ENCODE results near the gene GNAT2.
A peak's percentile ranks its signal among the peaks of the same experiment; 100 is the strongest.

GNAT2 gene

DNA sequence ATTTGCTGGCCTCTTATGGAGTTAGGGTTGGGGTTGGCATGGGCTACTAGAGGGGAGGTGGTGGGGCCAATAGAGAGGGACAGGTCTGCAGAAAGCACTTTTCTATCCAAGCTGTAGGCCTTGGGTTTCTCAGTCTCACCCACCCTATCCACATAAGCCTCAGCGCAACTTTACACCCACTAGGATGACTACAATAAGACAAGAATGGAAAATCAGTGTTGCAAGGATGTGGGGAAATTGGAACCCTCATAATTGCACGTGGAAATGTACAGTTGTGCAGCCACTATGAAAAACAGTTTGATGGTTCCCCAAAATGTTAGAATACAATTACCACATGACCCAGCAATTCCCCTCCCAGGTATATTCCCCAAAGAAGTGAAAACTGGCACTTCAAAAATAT is 22.4 kb upstream of the GNAT2 start:
- no peak for DNase-seq (ENCODE audit: low read depth)

GRCh38 chr1:109641078-109641740 is 21.8 kb upstream of the GNAT2 start:
- no peak for DNase-seq (ENCODE audit: low read depth)

DNA sequence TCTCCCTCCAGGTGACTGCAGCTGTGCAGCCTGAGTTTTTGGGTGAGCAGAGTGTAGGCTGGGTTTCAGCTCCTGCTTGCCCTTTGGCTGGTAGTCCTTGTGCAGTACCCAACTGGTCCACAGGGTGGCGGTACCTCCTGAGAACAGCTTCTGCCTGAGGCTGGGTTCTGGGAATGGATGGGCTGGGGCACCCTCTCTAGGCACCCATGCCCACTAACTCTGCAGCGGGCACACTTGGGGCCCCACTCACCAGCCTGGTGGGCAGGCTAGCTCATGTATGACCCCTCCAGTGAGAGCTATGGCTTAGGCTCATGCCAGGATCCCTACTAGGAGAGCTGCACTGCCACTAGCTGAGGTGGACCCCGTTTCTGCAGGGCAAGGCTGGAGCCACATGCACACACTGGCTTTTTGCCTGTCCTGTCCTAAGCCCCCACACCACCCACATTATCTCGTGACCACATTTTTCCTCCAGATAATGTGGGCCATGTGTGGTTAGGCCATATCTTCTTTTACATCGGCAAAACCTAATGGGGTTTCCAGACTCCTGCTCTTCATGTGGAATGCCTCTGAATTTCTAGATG is 21.0 kb upstream of the GNAT2 start:
- peak; percentile 93 for DNase-seq (ENCODE audit: low read depth)

GRCh38 chr1:109639841-109640184 is 20.4 kb upstream of the GNAT2 start:
- no peak for DNase-seq (ENCODE audit: low read depth)

DNA sequence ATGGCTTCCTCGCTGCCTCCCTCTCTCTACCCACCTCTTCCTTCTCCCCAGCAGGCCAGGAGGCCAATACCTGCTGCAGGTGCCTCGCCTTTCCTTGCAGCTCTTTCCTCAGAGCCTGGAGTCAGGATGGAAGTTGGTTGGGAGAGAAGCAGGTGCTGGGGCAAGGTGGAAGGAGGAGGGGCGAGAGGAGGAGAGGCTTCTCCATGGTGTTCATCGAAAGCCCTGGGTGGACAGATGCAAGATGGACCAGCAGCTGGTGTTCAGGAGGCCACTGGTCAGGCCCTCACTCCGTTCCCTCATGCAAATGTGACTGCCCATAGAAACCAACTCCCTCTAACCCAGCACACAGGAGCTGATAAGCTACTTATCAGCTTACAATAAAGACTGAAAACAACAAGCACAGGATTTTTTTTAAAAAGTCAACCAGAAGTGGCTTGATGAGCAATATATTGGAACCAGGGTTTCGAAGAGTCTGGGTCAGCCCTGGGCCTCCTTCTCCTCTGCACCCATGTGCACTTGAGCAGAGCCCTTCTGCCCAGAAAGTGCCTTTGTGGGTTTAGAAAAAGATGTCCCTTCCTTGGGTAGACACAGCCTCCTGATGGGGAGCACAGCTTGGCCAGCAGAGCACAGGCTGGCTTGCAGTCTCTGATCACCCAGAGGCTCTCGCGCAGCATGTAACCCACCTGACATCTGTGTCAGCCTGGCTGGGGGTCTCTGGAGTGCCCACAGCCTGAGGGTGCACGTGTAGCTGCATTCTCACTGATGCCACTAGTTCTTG is 19.8 kb upstream of the GNAT2 start:
- no peak for DNase-seq (ENCODE audit: low read depth)

DNA sequence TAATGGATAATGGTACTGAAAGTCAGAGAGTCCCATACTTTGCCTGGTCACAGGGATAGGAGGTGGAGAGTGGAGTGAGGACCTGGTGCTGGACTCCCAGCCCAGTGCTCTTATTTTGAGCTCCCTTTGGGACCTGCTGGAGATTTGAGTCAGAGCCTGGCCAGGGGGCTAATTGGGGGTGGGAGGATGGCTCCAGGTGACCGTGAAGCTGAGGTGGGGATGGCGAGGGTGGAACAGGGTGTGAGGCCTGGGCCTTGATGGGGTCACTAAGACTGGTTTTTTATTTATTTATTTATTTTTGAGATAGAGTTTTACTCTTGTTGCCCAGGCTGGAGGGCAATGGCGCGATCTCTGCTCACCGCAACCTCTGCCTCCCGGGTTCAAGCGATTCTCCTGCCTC is 18.0 kb upstream of the GNAT2 start:
- no peak for DNase-seq (ENCODE audit: low read depth)

GRCh38 chr1:109636201-109636952 is 17.0 kb upstream of the GNAT2 start:
- DNase-seq (ENCODE audit: low read depth) = no peak

- DNase-seq (ENCODE audit: low read depth) = no peak
These were observed 16.4 kb upstream of the GNAT2 start for GRCh38 chr1:109635862-109636200.

DNA sequence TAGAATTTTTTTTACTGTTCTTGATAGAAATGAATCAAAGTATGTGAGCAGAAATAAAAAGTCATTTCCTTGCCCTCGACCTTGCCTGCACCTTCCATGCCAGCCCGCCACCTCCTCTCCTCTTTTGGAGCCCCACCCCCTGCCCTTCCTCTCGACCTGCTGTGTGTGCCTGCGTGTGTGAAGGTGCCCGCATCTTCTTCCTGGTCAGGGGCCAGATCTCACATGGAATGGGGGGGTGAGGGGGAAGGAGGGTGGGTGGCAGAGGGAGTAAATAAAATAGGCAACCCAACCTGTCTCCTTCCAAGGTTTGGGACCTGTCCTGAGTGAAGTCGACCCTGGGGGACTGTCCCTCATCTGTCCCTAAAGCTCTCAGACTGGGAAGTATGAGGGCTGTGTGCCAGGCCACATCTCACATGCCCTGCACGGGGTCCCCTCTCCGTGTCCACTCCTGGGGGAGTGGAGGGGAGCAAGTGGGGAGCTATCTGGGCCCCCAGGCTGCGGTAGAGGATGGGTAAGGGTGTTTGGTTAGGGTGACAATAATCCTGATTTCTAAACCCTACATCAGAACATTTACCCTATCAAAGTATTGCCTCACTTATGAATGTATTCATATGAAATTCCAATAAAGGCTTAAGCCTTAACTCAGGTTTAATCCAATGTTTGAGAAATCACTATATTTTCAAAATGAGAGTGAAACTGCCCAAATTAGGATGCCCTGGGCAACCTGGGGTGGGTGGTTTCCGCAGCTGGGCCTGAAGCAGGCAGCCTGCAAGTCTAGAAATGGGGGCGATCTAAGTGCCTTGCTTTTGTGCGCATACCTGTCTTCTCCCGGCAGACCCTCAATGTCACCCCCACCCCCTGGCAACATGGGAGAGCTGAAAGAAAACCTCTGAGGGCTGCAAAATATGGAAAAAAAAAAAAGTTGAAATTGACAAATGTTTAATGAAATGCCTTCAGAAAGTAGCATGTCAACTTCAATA is 15.6 kb upstream of the GNAT2 start:
- DNase-seq (ENCODE audit: low read depth) = no peak

DNA sequence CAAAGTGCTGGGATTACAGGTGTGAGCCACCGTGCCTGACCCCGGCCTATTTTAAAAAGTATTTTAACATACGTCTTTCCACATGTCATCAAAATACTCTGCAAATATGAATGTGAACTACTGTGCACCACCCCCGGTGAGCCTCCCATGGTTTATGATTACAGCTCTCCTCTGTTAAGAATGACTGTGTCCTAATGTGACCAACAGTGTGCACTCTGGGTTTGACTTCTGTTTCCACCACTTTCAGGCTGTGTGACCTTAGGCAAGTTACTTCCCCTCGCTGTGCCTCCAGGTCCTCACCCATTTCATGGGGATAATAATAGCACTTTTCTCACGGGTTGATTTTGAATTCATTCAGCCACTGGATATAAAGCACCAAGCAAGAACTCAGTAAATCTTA is 14.9 kb upstream of the GNAT2 start:
- DNase-seq (ENCODE audit: low read depth) = no peak

- no peak for DNase-seq (ENCODE audit: low read depth)
These were observed 13.4 kb upstream of the GNAT2 start for GRCh38 chr1:109632671-109633346.

DNA sequence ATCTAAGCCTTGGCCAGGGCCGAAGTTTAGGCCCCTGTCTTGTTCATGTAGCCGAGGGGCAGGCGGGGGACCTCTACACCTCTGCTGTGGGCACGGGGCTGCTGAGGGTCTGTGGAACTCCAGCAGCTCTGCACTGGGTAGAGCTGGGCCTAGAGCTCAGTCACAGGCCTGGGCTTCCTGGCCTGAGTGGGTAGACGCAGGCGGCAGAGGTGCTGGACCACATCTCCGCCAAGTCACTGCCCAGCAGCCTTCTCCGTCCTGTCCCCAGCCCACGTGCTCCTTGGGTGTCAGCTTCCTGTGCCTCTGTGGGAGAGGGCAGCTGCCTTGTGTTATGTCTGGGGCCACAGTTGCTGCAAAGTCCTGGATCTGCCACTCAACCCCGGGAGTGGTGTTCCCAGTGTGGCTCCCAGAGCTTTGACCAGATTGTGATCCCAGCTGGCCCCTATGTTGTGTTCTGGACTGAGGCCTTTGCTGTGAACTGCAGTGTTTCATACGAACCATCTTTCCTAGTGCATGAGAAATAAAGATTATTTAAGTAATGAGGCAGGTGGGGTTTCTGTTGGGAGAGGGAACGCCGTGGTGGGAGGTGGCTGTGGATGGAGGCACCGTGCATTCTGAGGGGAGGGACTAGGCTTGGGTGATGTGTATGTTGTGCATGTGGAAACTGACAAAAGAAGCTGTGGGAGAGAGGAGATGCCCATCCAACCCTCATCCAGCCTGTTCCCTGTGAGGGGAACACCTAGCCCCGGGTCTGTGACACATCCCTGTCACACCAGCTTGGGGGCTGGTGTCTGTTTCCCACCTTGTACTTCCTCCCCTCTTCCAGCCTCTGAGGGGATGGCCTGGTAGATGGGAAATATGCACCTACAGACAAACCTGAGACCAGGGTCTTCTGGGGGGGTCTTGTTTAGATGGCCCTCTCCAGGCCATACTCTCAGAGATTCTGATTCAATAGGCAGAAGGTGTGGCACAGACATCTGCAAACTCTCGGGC is 12.4 kb upstream of the GNAT2 start:
- no peak for DNase-seq (ENCODE audit: low read depth)

DNA sequence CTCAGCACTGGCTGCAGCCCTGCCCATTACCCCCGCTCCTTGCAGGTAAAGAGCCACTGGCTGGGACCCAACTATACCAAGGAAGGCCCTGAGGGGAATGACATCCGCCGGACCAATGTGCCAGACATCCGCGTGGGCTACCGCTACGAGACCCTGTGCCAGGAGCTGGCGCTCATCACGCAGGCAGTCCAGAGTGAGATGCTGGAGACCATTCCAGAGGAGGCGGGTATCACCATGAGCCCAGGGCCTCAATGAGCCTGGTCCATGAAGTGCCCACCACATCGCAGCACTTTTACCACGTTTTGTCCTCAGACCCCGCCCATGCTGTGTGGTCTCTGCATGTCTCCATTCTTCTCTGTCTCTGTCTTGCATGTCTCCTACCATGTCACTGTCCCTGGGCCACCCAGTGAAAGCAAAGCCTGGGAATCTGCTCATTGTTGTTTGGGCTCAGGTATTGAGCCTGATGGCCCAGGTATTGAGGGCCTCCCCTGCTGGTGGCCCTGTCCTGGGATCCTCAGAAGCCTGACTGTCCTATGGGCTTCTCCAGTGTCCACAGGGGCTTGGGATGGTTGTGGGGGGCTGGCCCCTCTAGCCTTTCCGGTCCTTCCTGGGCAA is 11.6 kb upstream of the GNAT2 start:
- DNase-seq (ENCODE audit: low read depth) = no peak

DNA sequence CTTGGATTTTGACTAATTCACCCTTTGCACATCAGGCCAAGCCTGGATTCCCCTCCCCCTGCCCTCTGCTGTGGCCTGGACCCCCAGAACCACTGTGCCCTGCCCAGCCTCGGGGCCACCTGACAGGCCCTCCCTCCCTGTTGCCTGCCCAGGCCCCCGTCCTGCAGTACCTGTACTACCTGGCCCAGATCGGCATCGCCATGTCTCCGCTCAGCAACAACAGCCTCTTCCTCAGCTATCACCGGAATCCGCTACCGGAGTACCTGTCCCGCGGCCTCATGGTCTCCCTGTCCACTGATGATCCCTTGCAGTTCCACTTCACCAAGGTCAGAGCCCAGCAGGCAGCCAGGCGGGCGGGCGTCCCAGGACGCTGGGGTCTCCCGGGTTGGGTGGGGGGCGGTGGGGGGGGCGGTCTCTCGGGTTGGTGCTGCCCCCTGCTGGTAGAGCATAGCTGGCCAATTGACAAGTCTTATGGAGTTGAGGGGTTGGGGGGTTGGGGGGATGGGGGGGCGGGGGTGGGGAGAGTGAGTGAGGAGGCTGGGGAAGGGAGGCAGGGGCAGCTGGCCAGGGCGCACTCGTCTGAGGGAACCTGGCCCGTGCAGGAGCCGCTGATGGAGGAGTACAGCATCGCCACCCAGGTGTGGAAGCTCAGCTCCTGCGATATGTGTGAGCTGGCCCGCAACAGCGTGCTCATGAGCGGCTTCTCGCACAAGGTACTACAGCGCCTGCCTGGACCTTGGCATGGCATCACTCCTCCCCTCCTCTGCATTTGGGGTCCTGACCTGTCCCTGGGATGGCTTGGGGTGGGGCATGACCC is 10.9 kb upstream of the GNAT2 start:
- no peak for DNase-seq (ENCODE audit: low read depth)

DNA sequence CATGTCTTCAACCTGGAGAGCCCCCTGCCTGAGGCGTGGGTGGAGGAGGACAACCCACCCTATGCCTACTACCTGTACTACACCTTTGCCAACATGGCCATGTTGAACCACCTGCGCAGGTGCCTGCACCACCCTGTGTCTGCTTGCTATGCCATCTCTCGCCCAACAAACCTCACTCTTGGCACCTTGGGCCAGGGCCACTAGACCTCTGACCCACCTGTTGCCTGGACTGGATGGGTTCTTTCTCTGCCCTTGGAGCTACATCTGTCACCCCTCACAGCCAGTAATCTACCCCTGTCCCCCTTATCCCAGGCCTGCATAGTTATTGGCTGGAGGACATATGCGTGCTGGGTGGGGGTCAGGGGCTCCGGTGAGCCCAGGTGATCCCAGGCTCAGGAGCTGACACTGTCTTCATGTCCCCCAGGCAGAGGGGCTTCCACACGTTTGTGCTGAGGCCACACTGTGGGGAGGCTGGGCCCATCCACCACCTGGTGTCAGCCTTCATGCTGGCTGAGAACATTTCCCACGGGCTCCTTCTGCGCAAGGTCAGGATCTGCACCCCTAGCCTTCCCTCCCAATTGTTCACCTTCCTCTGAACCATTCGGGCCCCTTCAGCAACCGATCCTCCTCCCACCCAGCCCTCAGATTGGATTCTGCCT is 10.1 kb upstream of the GNAT2 start:
- DNase-seq (ENCODE audit: low read depth) = no peak

GRCh38 chr1:109628540-109629321 is 9.3 kb upstream of the GNAT2 start:
- no peak for DNase-seq (ENCODE audit: low read depth)

- DNase-seq (ENCODE audit: low read depth) = no peak
These were observed 8.4 kb upstream of the GNAT2 start for GRCh38 chr1:109627692-109628399.
